GM21360 (cell line): ENCODE results near the gene SLC19A1.
"Not testable (repeated sequence)": the region's sequence is repeated elsewhere in the genome, so short reads cannot be mapped to it uniquely, and the experiment has no call there.

ENCODE experiments used
- ATAC-seq: cut with Tn5 transposase; IDR thresholded peaks from one replicate; pipeline ENCODE4 v1.9.1; 2021; ENCODE audit warnings: mild to moderate bottlenecking, moderate library complexity; ENCODE audit not compliant: unreplicated experiment

SLC19A1 gene

GRCh38 chr21:45534636-45535331 is 7.5 kb downstream of the SLC19A1 start:
- ATAC-seq: no peak

DNA sequence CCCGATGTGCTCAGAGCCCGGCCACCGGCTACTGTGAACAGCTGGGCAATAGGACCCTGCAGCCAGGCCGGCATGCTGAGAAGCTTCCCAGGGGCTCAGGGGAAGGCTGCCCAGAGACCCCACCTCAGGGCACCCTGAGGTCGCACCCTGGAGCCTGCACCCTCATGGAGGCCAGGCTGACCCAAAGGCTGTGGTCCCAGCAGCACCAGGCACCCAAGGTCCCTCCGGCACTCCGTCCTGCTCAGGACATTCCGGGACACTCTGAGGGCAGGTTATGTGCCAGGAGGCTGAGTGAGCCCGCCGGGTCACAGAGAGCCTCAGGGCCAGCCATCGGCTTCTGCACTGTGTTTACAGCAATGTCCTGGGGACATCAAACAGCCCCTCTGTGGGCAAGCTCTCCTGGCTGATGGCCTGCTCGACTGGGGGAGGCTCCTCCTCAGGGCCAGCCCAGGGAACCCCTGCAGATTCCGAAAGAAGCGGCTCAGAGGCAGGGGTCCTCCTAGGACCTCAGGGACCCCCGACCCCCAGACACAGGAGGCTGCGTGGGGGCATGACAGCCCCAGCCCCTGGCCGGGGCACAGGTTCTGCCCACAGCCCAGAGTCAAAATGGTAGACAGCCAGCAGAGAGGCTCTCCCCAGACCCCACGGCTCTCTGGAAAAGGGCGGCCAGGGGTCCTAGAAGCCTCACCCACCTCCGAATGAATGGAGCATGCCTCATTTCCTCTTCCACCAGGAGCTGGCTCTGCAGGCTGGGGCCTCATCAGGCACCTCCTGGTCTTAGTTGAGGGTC is 8.2 kb downstream of the SLC19A1 start:
- ATAC-seq: no peak

- no peak for ATAC-seq
These were observed 8.8 kb downstream of the SLC19A1 start for GRCh38 chr21:45533361-45533845.

DNA sequence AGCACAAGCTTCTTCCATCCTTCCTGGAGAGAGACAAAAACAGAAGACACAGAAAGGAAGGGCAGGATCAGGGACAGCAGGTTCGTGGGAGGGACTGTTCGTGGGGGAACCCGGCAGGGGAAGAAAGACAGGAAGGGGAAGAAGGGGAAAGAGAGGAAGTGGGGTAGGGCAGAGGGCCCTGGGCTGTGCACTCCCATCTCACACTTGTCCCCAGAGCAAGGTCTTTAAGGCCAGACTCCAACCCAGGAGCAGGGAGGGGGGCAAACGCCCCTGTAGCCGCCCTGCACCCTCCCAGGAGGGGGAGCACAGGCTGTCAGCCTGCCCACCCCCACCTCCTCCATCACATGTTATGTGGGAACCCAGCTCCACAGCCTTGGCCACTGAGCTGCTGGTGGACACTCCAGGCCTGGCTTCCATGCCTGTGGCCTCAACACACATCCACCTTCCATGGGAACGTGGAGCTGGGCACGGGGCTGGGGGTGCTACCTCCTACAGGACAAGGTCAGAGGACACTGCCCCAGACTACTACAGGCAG is 9.3 kb downstream of the SLC19A1 start:
- no peak for ATAC-seq

DNA sequence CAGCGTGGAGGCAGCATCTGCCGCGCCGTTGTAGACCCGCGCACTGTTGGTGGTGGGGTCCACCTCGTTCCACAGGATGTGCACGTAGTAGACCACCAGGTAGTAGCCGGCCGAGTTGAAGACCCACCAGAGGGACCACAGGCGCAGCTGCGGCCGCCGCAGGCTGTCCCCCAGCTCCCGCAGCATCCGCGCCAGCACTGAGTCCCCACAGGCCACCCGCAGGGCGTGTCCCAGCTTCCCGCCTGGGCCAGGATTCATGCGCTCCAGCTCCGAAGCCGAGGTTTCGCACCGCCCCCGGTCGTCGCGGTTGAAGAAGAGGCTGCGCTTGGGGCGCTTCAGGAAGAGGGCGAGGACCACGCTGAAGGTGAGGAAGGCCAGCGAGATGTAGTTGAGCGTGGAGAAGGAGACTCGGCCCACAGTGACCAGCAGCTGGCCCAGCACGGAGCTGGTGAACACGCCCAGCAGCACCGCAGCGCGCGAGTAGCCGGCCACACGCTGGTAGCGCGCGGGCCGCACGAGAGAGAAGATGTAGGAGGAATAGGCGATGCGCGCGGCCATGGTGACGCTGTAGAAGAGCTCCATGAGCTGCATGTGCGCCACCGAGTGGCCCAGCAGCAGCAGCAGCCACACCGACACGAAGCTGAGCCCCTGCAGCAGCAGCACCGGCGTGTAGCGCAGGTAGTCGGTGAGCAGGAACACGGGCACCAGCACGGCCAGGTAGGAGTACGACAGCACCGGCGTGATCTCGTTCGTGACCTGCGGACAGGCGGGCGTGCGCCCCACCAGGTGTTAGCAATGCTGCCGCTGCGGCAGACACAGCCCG is 10.6 kb downstream of the SLC19A1 start:
- no peak for ATAC-seq

DNA sequence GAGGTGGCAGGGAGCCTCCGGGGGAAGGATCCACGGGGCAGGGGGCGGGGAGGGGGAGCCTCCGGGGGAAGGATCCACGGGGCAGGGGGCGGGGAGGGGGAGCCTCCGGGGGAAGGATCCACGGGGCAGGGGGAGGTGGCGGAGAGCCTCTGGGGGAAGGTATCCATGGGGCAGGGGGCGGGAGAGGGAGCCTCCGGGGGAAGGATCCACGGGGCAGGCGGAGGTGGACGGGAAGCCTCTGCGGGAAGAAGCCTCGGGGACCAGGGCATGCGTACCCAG is 11.2 kb downstream of the SLC19A1 start:
- not testable (repeated sequence) for ATAC-seq

DNA sequence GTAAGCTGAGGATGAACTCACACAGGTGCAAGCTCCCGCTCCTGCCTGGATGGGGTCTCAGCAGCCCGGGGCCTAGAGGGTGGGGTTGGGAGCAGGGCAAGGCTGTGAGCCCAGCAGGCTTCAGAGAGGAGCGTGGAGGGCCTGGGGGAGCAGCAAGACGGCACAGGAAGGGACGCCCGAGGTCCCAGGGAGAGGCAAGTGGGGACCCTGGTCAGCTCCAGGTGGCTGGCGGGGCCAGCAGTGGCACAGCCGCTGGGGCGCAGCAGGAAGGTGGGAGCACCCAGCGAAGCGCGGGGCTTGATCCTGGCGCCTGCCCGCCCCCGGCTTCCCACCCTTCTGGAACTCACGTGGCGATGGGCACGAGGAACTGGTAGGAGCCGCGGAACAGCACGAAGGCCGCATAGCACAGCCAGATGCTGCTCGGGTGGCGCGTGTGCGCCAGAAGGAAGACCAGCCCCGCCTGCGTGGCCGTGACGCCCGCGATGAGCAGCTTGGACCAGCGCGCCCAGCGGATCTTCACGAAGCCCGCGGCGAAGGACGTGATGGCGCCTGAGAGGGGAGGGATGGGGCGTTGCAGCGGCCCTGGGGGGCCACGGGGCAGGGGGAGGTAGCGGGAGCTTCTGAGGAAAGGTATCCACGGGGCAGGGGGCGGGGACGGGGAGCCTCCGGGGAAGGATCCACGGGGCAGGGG is 11.7 kb downstream of the SLC19A1 start:
- no peak for ATAC-seq

DNA sequence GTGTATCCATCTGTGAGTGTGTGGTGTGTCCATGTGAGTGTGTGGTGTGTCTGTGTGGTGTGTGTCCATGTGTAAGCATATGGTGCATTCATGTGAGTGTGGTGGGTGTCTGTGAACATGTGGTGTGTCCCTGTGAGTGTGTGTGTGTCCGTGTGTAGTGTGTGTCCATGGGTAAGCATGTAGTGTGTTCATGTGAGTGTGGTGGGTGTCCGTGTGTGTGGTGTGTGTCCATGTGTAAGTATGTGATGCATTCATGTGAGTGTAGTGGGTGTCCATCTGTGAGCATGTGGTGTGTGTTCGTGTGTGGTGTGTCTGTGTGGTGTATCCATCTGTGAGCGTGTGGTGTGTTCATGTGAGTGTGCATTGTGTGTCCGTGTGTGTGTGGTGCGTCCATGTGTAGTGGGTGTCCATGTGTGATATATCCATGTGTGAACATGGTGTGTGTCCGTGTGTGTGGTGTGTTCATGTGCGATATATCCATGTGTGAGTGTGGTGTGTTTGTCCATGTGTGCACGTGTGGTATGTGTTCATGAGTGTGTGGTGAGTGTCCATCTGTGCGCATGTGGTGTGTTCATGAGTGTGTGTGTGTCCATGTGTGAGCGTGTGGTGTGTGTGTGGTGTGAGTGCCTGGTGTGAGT is 12.3 kb downstream of the SLC19A1 start:
- ATAC-seq: no peak

- no peak for ATAC-seq
These were observed 13.1 kb downstream of the SLC19A1 start for GRCh38 chr21:45528981-45529784.

GRCh38 chr21:45528028-45528705 is 14.1 kb downstream of the SLC19A1 start:
- ATAC-seq: no peak

- not testable (repeated sequence) for ATAC-seq
These were observed 14.9 kb downstream of the SLC19A1 start for GRCh38 chr21:45527151-45527999.

GRCh38 chr21:45525910-45526306 is 16.3 kb downstream of the SLC19A1 start:
- ATAC-seq: no peak

DNA sequence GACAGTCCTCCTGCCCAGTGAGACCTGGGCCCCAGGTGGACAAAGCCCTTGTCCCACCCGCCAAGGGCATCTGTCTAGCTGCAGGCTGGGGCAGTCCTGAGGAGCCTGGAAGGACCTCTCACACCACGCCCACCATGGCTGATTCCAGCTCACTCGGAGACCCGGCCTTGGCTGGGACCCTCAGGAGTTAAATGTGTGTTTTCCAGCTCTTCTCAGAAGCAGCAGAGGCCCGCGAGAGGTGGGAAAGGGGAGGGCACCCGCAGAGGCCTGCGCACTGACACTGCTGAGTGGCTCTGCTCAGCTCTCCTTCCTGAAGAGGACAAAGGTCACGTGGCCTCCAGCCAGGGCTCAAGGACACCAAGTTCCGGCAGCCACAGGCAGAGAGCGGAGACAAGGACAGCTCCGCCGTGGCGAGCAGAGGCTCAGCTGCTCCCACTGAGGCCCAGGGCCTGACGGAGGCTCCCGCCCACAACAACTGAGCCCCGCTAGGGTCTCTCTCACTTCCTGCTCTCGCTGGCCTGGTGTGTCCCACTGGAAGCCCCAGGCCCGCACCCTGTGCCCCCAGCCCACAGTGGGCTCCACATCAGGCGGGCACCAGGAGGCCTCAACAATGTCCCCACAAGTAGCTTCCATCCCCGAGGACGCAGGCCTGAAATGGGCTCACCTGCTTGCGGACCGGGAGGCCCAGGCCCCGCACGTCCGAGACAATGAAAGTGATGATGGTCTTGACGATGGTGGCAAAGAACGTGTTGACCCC is 16.9 kb downstream of the SLC19A1 start:
- no peak for ATAC-seq

GRCh38 chr21:45524756-45525152 is 17.5 kb downstream of the SLC19A1 start:
- no peak for ATAC-seq

GRCh38 chr21:45523411-45524101 is 18.7 kb downstream of the SLC19A1 start:
- no peak for ATAC-seq

DNA sequence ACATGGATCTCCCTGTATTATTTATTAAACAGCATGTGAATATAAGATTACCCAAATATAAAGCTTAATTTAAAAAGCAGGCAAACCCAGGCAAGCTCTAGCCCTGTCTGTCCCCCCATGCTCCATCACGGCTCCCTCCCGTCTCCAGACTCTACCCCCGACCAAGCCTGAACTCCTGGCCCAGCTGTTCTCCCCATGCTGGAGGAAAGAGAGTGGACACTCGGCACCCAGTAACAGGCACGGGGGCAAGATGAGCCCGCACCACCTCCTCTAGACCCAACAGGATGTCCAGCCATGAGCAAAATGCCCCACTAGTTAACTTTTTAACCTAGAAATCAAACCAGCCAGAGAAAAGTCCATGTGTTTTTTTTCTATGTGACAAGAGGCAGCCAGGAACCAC is 19.3 kb downstream of the SLC19A1 start:
- no peak for ATAC-seq

DNA sequence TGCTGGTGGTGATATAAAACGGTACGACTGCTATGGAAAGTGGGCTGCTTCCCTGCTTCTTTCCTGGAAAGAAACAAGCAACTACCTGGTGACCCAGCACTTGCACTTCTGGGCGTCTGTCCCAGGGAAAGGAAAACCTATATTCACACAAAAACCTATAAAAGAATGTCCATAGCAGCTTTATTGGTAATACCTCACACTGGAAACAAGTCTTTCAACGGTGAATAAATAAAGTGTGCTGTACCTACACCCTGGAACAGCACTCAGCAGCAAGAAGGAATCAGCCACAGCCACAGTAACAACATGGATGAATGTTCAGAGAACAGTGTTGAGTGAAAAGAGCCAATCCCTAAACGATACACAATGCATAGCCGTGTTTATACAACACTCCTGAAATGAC is 19.9 kb downstream of the SLC19A1 start:
- ATAC-seq: no peak
